Panc1 (cell line): ENCODE measurements around the gene C3orf22. TPM values are rescaled to one million over a fixed set of nuclear protein-coding genes. Genes with fewer than 3 reads are reported as not detected.

Experiments
- ATAC-seq: fragments of 200-7000 bp; cut with Tn5 transposase; 2 replicates; pipeline ENCODE4 v1.9.1; 2020; ENCODE audit warnings: mild to moderate bottlenecking, moderate library complexity
- BruUV-seq: library from RNA; stranded (reverse); fragments of 400-500 nt; replicated peaks from 2 replicates; lab custom pipeline; 2021; lab: Mats Ljungman, UMichigan
- CTCF ChIA-PET: fragments of 300-600 bp; sonication (Branson Sonifier 250); formaldehyde crosslinking; loops from one replicate; lab custom pipeline; 2022; ENCODE audit warnings: antibody characterized with exemption; lab: Charles Lee
- POLR2A ChIA-PET: fragments of 300-600 bp; sonication (Branson Sonifier 250); formaldehyde crosslinking; loops from one replicate; lab custom pipeline; 2022; ENCODE audit warnings: antibody characterized with exemption; lab: Charles Lee
- DNase-seq: peaks from one replicate; pipeline ENCODE4 v3.0.0-alpha.2; 2010; ENCODE audit warnings: low read depth, low spot score
- H3K27ac ChIP-seq: 2 replicates; pipeline ENCODE4 v1.5.1; 2011; ENCODE audit warnings: mild to moderate bottlenecking, low read length, inconsistent platforms
- H3K27me3 ChIP-seq: fragments of 200-500 bp; sonication (Bioruptor generic); 2 replicates; pipeline ENCODE4 v1.6.0; 2014; ENCODE audit warnings: low read length, inconsistent platforms; ENCODE audit not compliant: control insufficient read depth, insufficient read depth
- H3K36me3 ChIP-seq: fragments of 200-500 bp; sonication (Bioruptor generic); 2 replicates; pipeline ENCODE4 v1.5.1; 2014; ENCODE audit warnings: inconsistent platforms, mild to moderate bottlenecking, low read length, moderate library complexity; ENCODE audit not compliant: control insufficient read depth, insufficient read depth
- H3K4me1 ChIP-seq: 2 replicates; pipeline ENCODE4 v1.5.1; 2011; ENCODE audit warnings: inconsistent platforms, mild to moderate bottlenecking, low read length, moderate library complexity; ENCODE audit not compliant: control insufficient read depth, insufficient read depth
- H3K4me3 ChIP-seq, 2 experiments: 2 replicates each; pipeline ENCODE4 v1.5.1; 2011 to 2012; ENCODE audit warnings: low read depth in 2 of 2, low read length in 2 of 2, mild to moderate bottlenecking in 2 of 2, inconsistent platforms in 1 of 2, moderate library complexity in 1 of 2
- H3K9me3 ChIP-seq: fragments of 200-500 bp; sonication (Bioruptor generic); 2 replicates; pipeline ENCODE4 v1.5.1; 2014; ENCODE audit warnings: low read depth, mild to moderate bottlenecking, inconsistent platforms, low read length, moderate library complexity; ENCODE audit not compliant: control insufficient read depth, insufficient read depth
- CTCF ChIP-seq: fragments of 450-650 bp; IDR thresholded peaks from 2 replicates; pipeline ENCODE4 v1.5.1; 2017; ENCODE audit warnings: mild to moderate bottlenecking
- POLR2AphosphoS5 ChIP-seq: IDR thresholded peaks from 2 replicates; pipeline ENCODE4 v1.6.1; 2012; ENCODE audit warnings: mild to moderate bottlenecking, low read depth, low read length, moderate library complexity
- SIN3A ChIP-seq: IDR thresholded peaks from 2 replicates; pipeline ENCODE4 v1.6.1; 2012; ENCODE audit warnings: low read depth, mild to moderate bottlenecking, low read length, moderate library complexity, borderline replicate concordance; ENCODE audit not compliant: insufficient read depth
- TCF7L2 ChIP-seq: IDR thresholded peaks from 2 replicates; pipeline ENCODE4 v1.6.1; 2011; ENCODE audit warnings: mild to moderate bottlenecking, low read depth, low read length, inconsistent platforms
- in situ Hi-C: cut with HindIII; loops from 2 replicates; pipeline ENCODE4 v1.10.0; 2016; ENCODE audit warnings: low sequenced_read_pairs, low pct_unique_long_range_greater_than_20kb
- intact Hi-C: fragments of 100-400 bp; cut with micrococcal nuclease; formaldehyde crosslinking; loops from one replicate; pipeline ENCODE4 v1.10.0; 2022; ENCODE audit not compliant: unreplicated experiment
- total RNA-seq: library from RNA; stranded (reverse); gene quantifications from one replicate; pipeline ENCODE4 v1.2.1, GENCODE V29; 2021; ENCODE audit not compliant: unreplicated experiment
- TF ChIP-seq, protein P1 (sequence below), 2 experiments: IDR thresholded peaks; 2 replicates each; pipeline ENCODE4 v1.6.1; 2011 to 2012; ENCODE audit warnings: low read depth in 2 of 2, control low read depth in 1 of 2, low read length in 1 of 2, mild to moderate bottlenecking in 1 of 2, moderate library complexity in 1 of 2; ENCODE audit not compliant: insufficient read depth in 1 of 2

The C3orf22 gene
- total RNA-seq, 1 experiment from 2014 or later = not detected

GRCh38 chr3:126538316-126538715 lies 20.4 kb downstream of the C3orf22 start:
- BruUV-seq = no TSS peak

DNA sequence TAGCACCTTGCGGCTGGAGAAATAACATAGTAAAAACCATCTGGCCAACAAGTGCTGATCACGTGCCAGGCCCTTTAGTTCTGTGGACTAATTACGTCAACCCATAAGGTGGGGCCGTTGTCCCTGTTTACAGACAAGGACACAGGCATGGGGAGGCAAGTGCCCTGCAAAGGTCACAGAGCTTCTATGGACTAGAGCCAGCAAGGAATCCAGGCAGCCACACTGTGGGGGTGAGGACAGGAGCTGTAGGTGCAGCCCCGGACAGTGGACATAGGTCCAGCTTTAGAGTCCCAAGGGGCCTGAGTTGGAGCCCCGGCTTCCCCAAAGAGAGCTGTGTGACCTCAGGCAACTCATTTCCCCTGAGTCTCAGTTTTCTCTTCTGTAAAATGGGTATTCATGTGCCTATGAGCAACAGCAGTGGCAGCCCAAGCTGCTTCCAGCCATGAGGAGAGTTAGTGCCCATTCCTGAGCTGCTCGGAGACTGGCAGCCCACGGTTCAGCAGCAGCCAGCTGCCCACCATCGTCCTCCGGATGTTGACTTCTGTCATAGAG lies 20.9 kb downstream of the C3orf22 start:
- Histone ChIP-seq H3K27me3 (peaks cover 18% of the 10 kb centered on the region), H3K9me3 (no peaks in the 10 kb centered on the region), H3K4me1 (peaks cover 6% of the 10 kb centered on the region; the same call in 1 of the 2 replicates), H3K36me3 (no peaks in the 10 kb centered on the region), H3K27ac (no peak overlapping the region), H3K4me3 (no peak overlapping the region)
- DNase-seq (no peak), ATAC-seq (no peak)
- in situ Hi-C loops = no loop called here
- intact Hi-C loops = no loop called here
- ChIA-PET POLR2A (no interaction called here), CTCF (interaction anchor here (0.5 kb wide), 1 partner anchor 25 kb away, joined by 3 read pairs; no protein-coding TSS in a partner anchor)
- TF ChIP-seq, protein P1, sequence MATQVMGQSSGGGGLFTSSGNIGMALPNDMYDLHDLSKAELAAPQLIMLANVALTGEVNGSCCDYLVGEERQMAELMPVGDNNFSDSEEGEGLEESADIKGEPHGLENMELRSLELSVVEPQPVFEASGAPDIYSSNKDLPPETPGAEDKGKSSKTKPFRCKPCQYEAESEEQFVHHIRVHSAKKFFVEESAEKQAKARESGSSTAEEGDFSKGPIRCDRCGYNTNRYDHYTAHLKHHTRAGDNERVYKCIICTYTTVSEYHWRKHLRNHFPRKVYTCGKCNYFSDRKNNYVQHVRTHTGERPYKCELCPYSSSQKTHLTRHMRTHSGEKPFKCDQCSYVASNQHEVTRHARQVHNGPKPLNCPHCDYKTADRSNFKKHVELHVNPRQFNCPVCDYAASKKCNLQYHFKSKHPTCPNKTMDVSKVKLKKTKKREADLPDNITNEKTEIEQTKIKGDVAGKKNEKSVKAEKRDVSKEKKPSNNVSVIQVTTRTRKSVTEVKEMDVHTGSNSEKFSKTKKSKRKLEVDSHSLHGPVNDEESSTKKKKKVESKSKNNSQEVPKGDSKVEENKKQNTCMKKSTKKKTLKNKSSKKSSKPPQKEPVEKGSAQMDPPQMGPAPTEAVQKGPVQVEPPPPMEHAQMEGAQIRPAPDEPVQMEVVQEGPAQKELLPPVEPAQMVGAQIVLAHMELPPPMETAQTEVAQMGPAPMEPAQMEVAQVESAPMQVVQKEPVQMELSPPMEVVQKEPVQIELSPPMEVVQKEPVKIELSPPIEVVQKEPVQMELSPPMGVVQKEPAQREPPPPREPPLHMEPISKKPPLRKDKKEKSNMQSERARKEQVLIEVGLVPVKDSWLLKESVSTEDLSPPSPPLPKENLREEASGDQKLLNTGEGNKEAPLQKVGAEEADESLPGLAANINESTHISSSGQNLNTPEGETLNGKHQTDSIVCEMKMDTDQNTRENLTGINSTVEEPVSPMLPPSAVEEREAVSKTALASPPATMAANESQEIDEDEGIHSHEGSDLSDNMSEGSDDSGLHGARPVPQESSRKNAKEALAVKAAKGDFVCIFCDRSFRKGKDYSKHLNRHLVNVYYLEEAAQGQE (IDR thresholded peaks at IDR 0.05; ENCODE audit: insufficient read depth in 1 of 2, low read depth in 2 of 2, low read length in 1 of 2) = no peak
- no peak for TF ChIP-seq SIN3A
- TF ChIP-seq POLR2AphosphoS5 = no peak
- no peak for TF ChIP-seq CTCF
- TF ChIP-seq TCF7L2 = no peak
- BruUV-seq = no TSS peak

More at GRCh38 chr3:126538316-126538715, 20.4 kb downstream of the C3orf22 start:
- in situ Hi-C loops (no loop called here), intact Hi-C loops (no loop called here)
- TF ChIP-seq CTCF (no peak), POLR2AphosphoS5 (no peak), SIN3A (no peak), TCF7L2 (no peak)
- TF ChIP-seq, protein P1 (IDR thresholded peaks at IDR 0.05; ENCODE audit: insufficient read depth in 1 of 2, low read depth in 2 of 2, low read length in 1 of 2) = no peak
- ATAC-seq = 0 out of 2 replicates have a peak, but pooled peaks have one; percentile 5
- Histone ChIP-seq H3K9me3 (no peaks in the 10 kb centered on the region), H3K4me1 (peaks cover 6% of the 10 kb centered on the region; the same call in 1 of the 2 replicates), H3K36me3 (no peaks in the 10 kb centered on the region), H3K27ac (no peak overlapping the region), H3K4me3 (no peak overlapping the region), H3K27me3 (peaks cover 13% of the 10 kb centered on the region)
- DNase-seq = no peak
- POLR2A ChIA-PET = no interaction called here
- CTCF ChIA-PET = no interaction called here
